Mesothelial cell of epicardium (in vitro differentiated cells): ENCODE measurements around the gene IRF7. TPM values are rescaled to one million over a fixed set of nuclear protein-coding genes. Genes with fewer than 3 reads are reported as not detected.

Source experiments
- DNase-seq, 2 experiments: peaks; one replicate each; pipeline ENCODE4 v3.0.0; 2021; ENCODE audit warnings: low spot score in 2 of 2; ENCODE audit not compliant: unreplicated experiment in 2 of 2
- H3K27ac Mint-ChIP-seq: 2 replicates; pipeline ENCODE4 v1.8.0; 2021; ENCODE audit warnings: mixed read lengths
- H3K27me3 Mint-ChIP-seq: 2 replicates; pipeline ENCODE4 v1.8.0; 2021; ENCODE audit warnings: low read depth, mixed read lengths
- H3K36me3 Mint-ChIP-seq: 2 replicates; pipeline ENCODE4 v1.8.0; 2021; ENCODE audit warnings: mixed read lengths
- H3K4me1 Mint-ChIP-seq: 2 replicates; pipeline ENCODE4 v1.8.0; 2021; ENCODE audit warnings: mixed read lengths
- H3K4me3 Mint-ChIP-seq: 2 replicates; pipeline ENCODE4 v1.8.0; 2021; ENCODE audit warnings: mild to moderate bottlenecking, moderate library complexity, mixed read lengths
- H3K9me3 Mint-ChIP-seq: 2 replicates; pipeline ENCODE4 v1.8.0; 2021; ENCODE audit warnings: mixed read lengths
- total RNA-seq: library from RNA; stranded (reverse); gene quantifications from 3 replicates; pipeline ENCODE4 v1.2.1, GENCODE V29; 2021
- TF ChIP-seq, protein P1 (sequence below): fragments of 200-600 bp; sonication (generic); IDR thresholded peaks from one replicate; pipeline ENCODE4 v1.5.0; 2021; ENCODE audit warnings: antibody characterized with exemption; ENCODE audit not compliant: unreplicated experiment

IRF7 gene
- total RNA-seq = 20.8 to 24.5 TPM (median 21.9 TPM) in 3 replicates

DNA sequence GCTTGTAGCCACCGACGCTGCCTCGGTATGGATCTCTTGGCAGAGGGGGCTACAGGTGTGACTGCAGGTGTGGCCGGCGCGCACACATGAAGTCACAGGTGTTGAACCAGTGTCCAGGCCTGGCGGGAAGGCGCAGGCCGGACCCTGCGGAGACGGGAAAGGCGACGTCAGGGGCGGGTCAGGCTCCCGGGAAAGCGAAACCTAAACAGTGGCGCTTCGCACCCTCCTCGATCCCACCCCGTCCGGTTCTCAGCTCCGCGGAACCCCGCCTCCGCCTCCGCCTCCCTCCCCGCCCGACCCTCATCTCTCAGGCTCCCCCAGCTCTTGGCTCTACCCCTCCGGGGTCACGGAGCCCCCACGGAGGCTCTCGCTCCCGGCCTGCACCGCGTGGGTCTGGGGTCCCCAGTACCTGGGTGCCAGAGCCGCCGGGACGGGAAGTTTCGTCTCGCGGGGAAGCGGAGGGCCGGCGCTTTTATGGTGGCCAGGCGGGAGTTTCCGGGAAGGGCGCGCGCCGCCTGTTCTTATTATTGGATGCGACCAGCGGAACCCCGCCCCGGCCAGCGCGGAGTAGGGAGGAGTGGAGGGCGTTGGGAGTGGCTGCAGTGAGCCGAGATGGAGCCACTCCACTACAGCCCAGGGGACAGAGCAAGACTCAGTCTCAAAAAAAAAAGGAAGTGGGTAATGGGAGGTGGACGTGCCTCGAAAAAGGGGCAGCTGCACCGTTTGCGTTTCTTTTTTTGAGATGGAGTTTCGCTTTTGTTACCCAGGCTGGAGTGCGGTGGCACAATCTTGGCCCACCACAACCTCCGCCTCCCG is at the start of gene IRF7:
Gene IRF7 (minus strand): TSS at position 447 of the 816 bp plus-strand sequence. CDS start 586 bp downstream, outside the sequence.
- no peaks in the 10 kb centered on the region for H3K9me3 Mint-ChIP-seq

DNA sequence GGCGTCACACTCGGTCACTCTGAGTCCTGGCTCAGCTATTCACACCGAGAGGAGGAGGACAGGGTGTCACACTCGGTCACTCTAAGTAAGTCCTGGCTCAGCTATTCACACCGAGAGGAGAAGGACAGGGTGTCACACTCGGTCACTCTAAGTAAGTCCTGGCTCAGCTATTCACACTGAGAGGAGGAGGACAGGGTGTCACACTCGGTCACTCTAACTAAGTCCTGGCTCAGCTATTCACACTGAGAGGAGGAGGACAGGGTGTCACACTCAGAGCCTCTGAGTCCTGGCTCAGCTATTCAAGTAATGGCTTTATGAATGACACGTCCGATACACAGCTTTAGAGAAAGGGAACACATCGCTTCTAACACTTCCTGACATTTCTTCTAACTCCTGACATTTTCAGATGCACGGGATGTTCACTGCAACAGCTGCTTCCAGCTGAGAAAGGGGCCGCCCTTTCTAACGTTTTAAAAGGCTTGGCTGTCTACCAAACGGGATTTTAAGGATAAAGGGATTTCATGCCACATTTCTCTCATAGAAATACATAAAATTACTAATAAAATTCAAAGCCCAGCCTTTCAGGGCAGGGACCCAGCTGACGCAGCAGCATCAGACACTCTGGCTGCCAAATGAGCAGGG is 49.4 kb upstream of the IRF7 start:
- H3K4me3 Mint-ChIP-seq = no peak overlapping the region
- peaks cover 2% of the 10 kb centered on the region for H3K4me1 Mint-ChIP-seq
- H3K9me3 Mint-ChIP-seq = no peaks in the 10 kb centered on the region
- H3K36me3 Mint-ChIP-seq = peaks cover 22% of the 10 kb centered on the region
- no peak for DNase-seq
- peak overlapping the region; percentile 81 for H3K27ac Mint-ChIP-seq
- H3K27me3 Mint-ChIP-seq = no peaks in the 10 kb centered on the region
- TF ChIP-seq, protein P1, sequence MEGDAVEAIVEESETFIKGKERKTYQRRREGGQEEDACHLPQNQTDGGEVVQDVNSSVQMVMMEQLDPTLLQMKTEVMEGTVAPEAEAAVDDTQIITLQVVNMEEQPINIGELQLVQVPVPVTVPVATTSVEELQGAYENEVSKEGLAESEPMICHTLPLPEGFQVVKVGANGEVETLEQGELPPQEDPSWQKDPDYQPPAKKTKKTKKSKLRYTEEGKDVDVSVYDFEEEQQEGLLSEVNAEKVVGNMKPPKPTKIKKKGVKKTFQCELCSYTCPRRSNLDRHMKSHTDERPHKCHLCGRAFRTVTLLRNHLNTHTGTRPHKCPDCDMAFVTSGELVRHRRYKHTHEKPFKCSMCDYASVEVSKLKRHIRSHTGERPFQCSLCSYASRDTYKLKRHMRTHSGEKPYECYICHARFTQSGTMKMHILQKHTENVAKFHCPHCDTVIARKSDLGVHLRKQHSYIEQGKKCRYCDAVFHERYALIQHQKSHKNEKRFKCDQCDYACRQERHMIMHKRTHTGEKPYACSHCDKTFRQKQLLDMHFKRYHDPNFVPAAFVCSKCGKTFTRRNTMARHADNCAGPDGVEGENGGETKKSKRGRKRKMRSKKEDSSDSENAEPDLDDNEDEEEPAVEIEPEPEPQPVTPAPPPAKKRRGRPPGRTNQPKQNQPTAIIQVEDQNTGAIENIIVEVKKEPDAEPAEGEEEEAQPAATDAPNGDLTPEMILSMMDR = no peak

More for the DNA sequence above, at the start of gene IRF7:
- peaks cover 6% of the 10 kb centered on the region for H3K36me3 Mint-ChIP-seq
- DNase-seq = peak; percentile 78 to 89
- no peaks in the 10 kb centered on the region for H3K27me3 Mint-ChIP-seq
- peak within 1 kb of the TSS; percentile 77 for H3K4me3 Mint-ChIP-seq
- peaks cover 12% of the 10 kb centered on the region for H3K4me1 Mint-ChIP-seq
- TF ChIP-seq, protein P1 = no peak
- peak within 1 kb of the TSS; percentile 95 for H3K27ac Mint-ChIP-seq

DNA sequence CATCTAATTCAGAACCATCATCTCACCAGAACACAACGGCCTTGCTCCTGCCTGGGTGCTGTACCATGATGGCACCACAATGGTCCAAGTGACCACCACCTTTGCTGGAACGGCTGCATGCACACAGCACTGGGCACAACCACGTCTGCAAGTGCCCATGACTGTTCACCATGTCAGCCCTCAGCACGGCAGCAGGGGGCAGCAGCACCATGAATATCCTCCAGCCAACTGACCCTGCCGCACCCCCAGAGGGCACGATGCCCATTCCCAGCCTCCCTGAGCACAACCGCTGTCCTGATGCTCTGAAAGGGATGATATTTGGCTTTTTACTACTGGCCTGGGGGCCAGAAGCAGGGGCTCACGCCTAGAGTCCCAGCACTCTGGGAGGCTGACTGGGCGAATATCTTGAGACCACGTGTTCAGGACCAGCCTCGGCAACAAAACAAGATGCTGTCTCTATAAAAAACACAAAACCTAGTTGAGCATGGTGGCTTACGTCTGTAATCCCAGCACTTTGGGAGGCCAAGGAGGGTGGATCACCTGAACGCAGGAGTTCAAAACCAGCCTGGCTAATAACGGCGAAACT is 47.0 kb upstream of the IRF7 start:
- TF ChIP-seq, protein P1 = peak; percentile 59
- DNase-seq = no peak
- H3K27me3 Mint-ChIP-seq = no peaks in the 10 kb centered on the region
- no peak overlapping the region for H3K27ac Mint-ChIP-seq
- peaks cover 19% of the 10 kb centered on the region for H3K36me3 Mint-ChIP-seq
- H3K9me3 Mint-ChIP-seq = no peaks in the 10 kb centered on the region
- peaks cover 2% of the 10 kb centered on the region for H3K4me1 Mint-ChIP-seq
- no peak overlapping the region for H3K4me3 Mint-ChIP-seq

DNA sequence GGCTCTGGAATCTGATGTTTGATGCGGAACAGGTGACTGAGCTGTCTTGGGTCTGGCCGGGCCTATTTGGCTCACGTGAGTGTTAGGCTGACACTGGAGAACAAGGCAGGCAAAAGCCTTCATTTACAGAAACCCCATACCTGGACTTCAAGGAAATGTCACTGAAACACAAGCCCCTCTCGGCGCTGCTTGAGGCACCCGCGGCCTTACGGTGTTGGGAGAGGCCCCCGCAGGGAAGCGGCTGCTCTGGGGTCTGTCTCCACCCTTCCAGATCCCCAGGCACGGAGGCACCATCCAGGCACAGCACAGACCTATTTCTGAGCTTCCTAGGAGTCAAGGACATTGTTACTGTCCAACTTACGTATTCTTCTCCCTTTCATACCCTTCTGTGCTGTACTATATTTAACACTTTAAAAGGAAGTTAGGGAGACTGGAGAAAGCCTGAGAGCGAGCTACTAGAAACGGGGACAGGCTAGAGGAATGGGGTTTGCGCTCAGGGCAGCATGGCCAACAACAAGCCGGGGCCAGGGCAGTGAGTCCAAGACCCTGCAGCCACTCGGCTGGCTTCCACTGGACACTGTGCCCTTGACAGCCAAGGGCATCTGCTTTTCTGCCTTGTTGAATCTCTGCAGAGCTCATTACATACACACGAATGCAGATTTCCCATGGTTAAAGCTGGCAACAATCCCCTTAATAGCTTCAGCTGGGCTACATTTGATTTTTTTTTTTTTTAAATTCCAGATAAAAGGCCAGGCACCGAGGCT is 45.1 kb upstream of the IRF7 start:
- TF ChIP-seq, protein P1 = no peak
- Mint-ChIP-seq H3K27me3 (no peaks in the 10 kb centered on the region), H3K9me3 (no peaks in the 10 kb centered on the region), H3K27ac (no peak overlapping the region), H3K4me3 (no peak overlapping the region), H3K4me1 (peaks cover 2% of the 10 kb centered on the region), H3K36me3 (peaks cover 14% of the 10 kb centered on the region)
- no peak for DNase-seq

DNA sequence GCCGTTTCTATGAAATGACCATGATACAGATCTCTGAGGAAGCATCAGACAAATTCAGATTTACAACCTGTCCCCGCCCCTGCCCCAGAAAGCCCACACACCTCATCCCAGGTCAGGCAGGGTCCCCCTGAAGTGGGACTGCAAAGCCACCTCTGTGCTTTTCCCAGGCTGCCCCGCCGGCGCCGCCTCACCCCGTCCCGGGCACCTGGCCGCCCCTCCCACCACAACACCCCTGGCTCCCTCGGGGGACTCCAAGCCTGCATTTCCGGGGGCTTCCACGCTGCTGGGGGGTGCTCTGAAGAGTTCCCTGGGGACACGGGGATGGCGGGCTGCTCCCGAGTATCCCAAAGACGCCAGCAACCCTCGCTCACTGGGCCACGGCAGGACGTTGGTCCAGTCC is 44.5 kb upstream of the IRF7 start:
- H3K9me3 Mint-ChIP-seq = no peaks in the 10 kb centered on the region
- no peak for DNase-seq
- no peak overlapping the region for H3K4me3 Mint-ChIP-seq
- H3K36me3 Mint-ChIP-seq = peaks cover 8% of the 10 kb centered on the region
- no peak overlapping the region for H3K27ac Mint-ChIP-seq
- no peaks in the 10 kb centered on the region for H3K27me3 Mint-ChIP-seq
- TF ChIP-seq, protein P1 = no peak
- no peaks in the 10 kb centered on the region for H3K4me1 Mint-ChIP-seq
